Measurements from ENCODE around the gene EDAR. TPM values are rescaled to one million over a fixed set of nuclear protein-coding genes. Genes with fewer than 3 reads are reported as not detected.

Gene EDAR
- total and polyA plus RNA-seq, 2 of the 4 experiments (the other 2 are of a cell fraction) = not detected

GRCh38 chr2:108942888-108943287 lies 46.1 kb downstream of the EDAR start:
- no peak overlapping the region for H2BK20ac ChIP-seq (ENCODE audit: low read depth, low read length)
- 0 out of 2 replicates have a peak, but pooled peaks cover 2% of the 10 kb centered on the region for H3K4me1 ChIP-seq (ENCODE audit: control insufficient read depth, insufficient read depth, low read length)
- no peaks in the 10 kb centered on the region; the same call in 1 of the 2 replicates for H4K20me1 ChIP-seq (ENCODE audit: insufficient read depth, low read length)
- no peak overlapping the region for H4K91ac ChIP-seq (ENCODE audit: insufficient read depth, low read depth, low read length)
- H3K4me2 ChIP-seq (ENCODE audit: low read depth, low read length) = no peak overlapping the region
- DNase-seq (no peak), ATAC-seq (ENCODE audit: low read depth) (no peak)
- dilution Hi-C loops (cut with HindIII; ENCODE audit: low sequenced_read_pairs, unreplicated experiment) (no loop called here), intact Hi-C loops (cut with micrococcal nuclease) (no loop called here), in situ Hi-C loops (cut with MboI; ENCODE audit: low sequenced_read_pairs) (no loop called here)
- H2AK9ac ChIP-seq (replicated peaks; ENCODE audit: low read depth, low read length, poor library complexity) = no peak overlapping the region
- H3K27me3 ChIP-seq (ENCODE audit: control insufficient read depth, insufficient read depth, low read length) = peaks cover 58% of the 10 kb centered on the region
- no peak overlapping the region for H3K9ac ChIP-seq (ENCODE audit: low read depth, low read length)
- H3K27ac ChIP-seq (ENCODE audit: insufficient read depth, low read length) = no peak overlapping the region
- H3K4me3 ChIP-seq (ENCODE audit: insufficient read depth, low read depth, low read length) = no peak overlapping the region
- H2BK120ac ChIP-seq (ENCODE audit: low read depth, low read length) = no peak overlapping the region
- H2BK5ac ChIP-seq (ENCODE audit: low read depth, low read length, poor library complexity, severe bottlenecking) = no peak overlapping the region
- H3K14ac ChIP-seq (replicated peaks; ENCODE audit: low read depth, low read length) = no peak overlapping the region
- no peak overlapping the region for H2AK5ac ChIP-seq (ENCODE audit: low read depth, low read length)
- no peaks in the 10 kb centered on the region for H3K79me1 ChIP-seq (ENCODE audit: low read depth in 1 of 2, low read length in 2 of 2)
- H3K23ac ChIP-seq (ENCODE audit: low read depth, low read length) = no peak overlapping the region
- peaks cover 8% of the 10 kb centered on the region for H3K9me3 ChIP-seq (ENCODE audit: control insufficient read depth, insufficient read depth, low read length)
- 92% methylated on average over 5 of the region's 15 CpGs; no CpG with 5 or more reads in 1 of the 2 experiments for WGBS, 2 experiments (ENCODE audit: extremely low coverage in 2 of 2, insufficient read length in 1 of 2)
- H3K36me3 ChIP-seq (ENCODE audit: control insufficient read depth, insufficient read depth, low read length) = no peaks in the 10 kb centered on the region
- POLR2A ChIA-PET (ENCODE audit: unreplicated experiment) = no interaction called here
- no peak overlapping the region for H4K8ac ChIP-seq (ENCODE audit: low read depth in 2 of 2, low read length in 2 of 2)
- no peaks in the 10 kb centered on the region for H3K9me1 ChIP-seq (ENCODE audit: insufficient read depth, low read length)
- H3K56ac ChIP-seq (ENCODE audit: extremely low read depth, insufficient read depth, low read length) = no peak overlapping the region
- no peak overlapping the region for H3K4ac ChIP-seq (ENCODE audit: low read depth, low read length)
- H3K18ac ChIP-seq (ENCODE audit: low read depth, low read length) = no peak overlapping the region
- TF ChIP-seq ELK1 (IDR thresholded peaks at IDR 0.05; ENCODE audit: borderline replicate concordance, low read depth, low read length) = no peak
- no peak for TF ChIP-seq BHLHE40 (IDR thresholded peaks at IDR 0.05; ENCODE audit: low read depth, low read length)
- TF ChIP-seq RAD21 (IDR thresholded peaks at IDR 0.05; ENCODE audit: low read length) = no peak
- TF ChIP-seq CEBPB (IDR thresholded peaks at IDR 0.05; ENCODE audit: low read depth, low read length) = no peak
- TF ChIP-seq FOS (IDR thresholded peaks at IDR 0.05; ENCODE audit: low read depth, low read length) = no peak
- no peak for TF ChIP-seq RFX5 (IDR thresholded peaks at IDR 0.05; ENCODE audit: low read depth, low read length)
- no peak for TF ChIP-seq POLR2A (IDR thresholded peaks at IDR 0.05; ENCODE audit: low read depth, low read length)
- no peak for TF ChIP-seq NFE2L2 (IDR thresholded peaks at IDR 0.05; ENCODE audit: low read depth, low read length)
- no peak for TF ChIP-seq USF2 (IDR thresholded peaks at IDR 0.05; ENCODE audit: low read depth, low read length)
- TF ChIP-seq SMC3 (IDR thresholded peaks at IDR 0.05; ENCODE audit: low read depth, low read length) = no peak
- TF ChIP-seq MXI1 (IDR thresholded peaks at IDR 0.05; ENCODE audit: borderline replicate concordance, low read depth, low read length) = no peak
- TF ChIP-seq RCOR1 (IDR thresholded peaks at IDR 0.05; ENCODE audit: insufficient replicate concordance, low read length) = no peak
- BruUV-seq (replicated peaks) = no TSS peak
- CTCF ChIA-PET = no interaction called here
- no peak overlapping the region for H2AFZ ChIP-seq (replicated peaks; ENCODE audit: low read length, poor library complexity)
- H4K5ac ChIP-seq (ENCODE audit: low read depth, low read length) = no peak overlapping the region
- no peak overlapping the region for H2BK15ac ChIP-seq (ENCODE audit: low read depth, low read length)

Data from IMR-90 (cell line).